ENCODE data around the gene ITPR1. TPM values are rescaled to one million over a fixed set of nuclear protein-coding genes. Genes with fewer than 3 reads are reported as not detected.

The ITPR1 gene
- polyA plus RNA-seq, 1 donor from 2014 or later: 2.1 TPM

GRCh38 chr3:4532535-4533112 is 39.5 kb downstream of the ITPR1 start:
- Histone ChIP-seq H3K9me3 (ENCODE audit: low read length) (no peaks in the 10 kb centered on the region), H4K20me1 (ENCODE audit: insufficient read depth) (no peaks in the 10 kb centered on the region), H3K27ac (ENCODE audit: low read length) (no peak overlapping the region), H3K9me2 (ENCODE audit: insufficient read depth, low read length) (no peaks in the 10 kb centered on the region), H3K9ac (ENCODE audit: low read length) (no peak overlapping the region), H3K36me3 (ENCODE audit: insufficient read depth, low read length) (no peaks in the 10 kb centered on the region), H3K4me2 (ENCODE audit: low read length) (no peak overlapping the region), H3K79me2 (replicated peaks; ENCODE audit: insufficient read depth, low read length) (no peaks in the 10 kb centered on the region), H3F3A (ENCODE audit: insufficient read depth, low read length, poor library complexity, severe bottlenecking) (no peaks in the 10 kb centered on the region), H3K27me3 (ENCODE audit: insufficient read depth, low read depth, low read length) (no peaks in the 10 kb centered on the region), H2AFZ (ENCODE audit: low read depth, low read length) (no peak overlapping the region), H3K4me3 (ENCODE audit: low read length) (no peak overlapping the region)
- TF ChIP-seq SMC3 (conservative IDR thresholded peaks at IDR 0.05; ENCODE audit: poor library complexity): no peak
- no peak for TF ChIP-seq EP300 (conservative IDR thresholded peaks at IDR 0.05; ENCODE audit: poor library complexity, severe bottlenecking)
- TF ChIP-seq POLR2AphosphoS5 (IDR thresholded peaks at IDR 0.05): no peak
- no peak for TF ChIP-seq MXI1 (conservative IDR thresholded peaks at IDR 0.05; ENCODE audit: poor library complexity, severe bottlenecking)
- no peak for TF ChIP-seq TAF1 (IDR thresholded peaks at IDR 0.05; ENCODE audit: low read depth)
- no peak for TF ChIP-seq REST (IDR thresholded peaks at IDR 0.05; ENCODE audit: borderline replicate concordance)
- TF ChIP-seq EZH2 (IDR thresholded peaks at IDR 0.05; ENCODE audit: borderline replicate concordance, insufficient read depth, low read length, poor library complexity, severe bottlenecking): no peak
- TF ChIP-seq RAD21 (conservative IDR thresholded peaks at IDR 0.05): no peak
- TF ChIP-seq CTCF (IDR thresholded peaks at IDR 0.05; ENCODE audit: poor library complexity, severe bottlenecking): no peak

- no peak overlapping the region for H3K27ac ChIP-seq (ENCODE audit: low read length)
- no peaks in the 10 kb centered on the region for H3K9me2 ChIP-seq (ENCODE audit: insufficient read depth, low read length)
- no peak overlapping the region for H3K4me3 ChIP-seq (ENCODE audit: low read length)
- no peak overlapping the region for H2AFZ ChIP-seq (ENCODE audit: low read depth, low read length)
- no peak for TF ChIP-seq EP300 (conservative IDR thresholded peaks at IDR 0.05; ENCODE audit: poor library complexity, severe bottlenecking)
- no peak for TF ChIP-seq REST (IDR thresholded peaks at IDR 0.05; ENCODE audit: borderline replicate concordance)
- no peak for TF ChIP-seq MXI1 (conservative IDR thresholded peaks at IDR 0.05; ENCODE audit: poor library complexity, severe bottlenecking)
- no peak for TF ChIP-seq TAF1 (IDR thresholded peaks at IDR 0.05; ENCODE audit: low read depth)
- TF ChIP-seq SMC3 (conservative IDR thresholded peaks at IDR 0.05; ENCODE audit: poor library complexity): no peak
- no peak for TF ChIP-seq RAD21 (conservative IDR thresholded peaks at IDR 0.05)
- no peak for TF ChIP-seq CTCF (IDR thresholded peaks at IDR 0.05; ENCODE audit: poor library complexity, severe bottlenecking)
- TF ChIP-seq POLR2AphosphoS5 (IDR thresholded peaks at IDR 0.05): no peak
- no peak for TF ChIP-seq EZH2 (IDR thresholded peaks at IDR 0.05; ENCODE audit: borderline replicate concordance, insufficient read depth, low read length, poor library complexity, severe bottlenecking)
- H3K36me3 ChIP-seq (ENCODE audit: insufficient read depth, low read length): no peaks in the 10 kb centered on the region
- H3K9me3 ChIP-seq (ENCODE audit: low read length): no peaks in the 10 kb centered on the region
- no peak overlapping the region for H3K9ac ChIP-seq (ENCODE audit: low read length)
- no peaks in the 10 kb centered on the region for H3F3A ChIP-seq (ENCODE audit: insufficient read depth, low read length, poor library complexity, severe bottlenecking)
- H3K79me2 ChIP-seq (replicated peaks; ENCODE audit: insufficient read depth, low read length): no peaks in the 10 kb centered on the region
- H3K4me2 ChIP-seq (ENCODE audit: low read length): no peak overlapping the region
- H3K27me3 ChIP-seq (ENCODE audit: insufficient read depth, low read depth, low read length): no peaks in the 10 kb centered on the region
- no peaks in the 10 kb centered on the region for H4K20me1 ChIP-seq (ENCODE audit: insufficient read depth)
Measured at GRCh38 chr3:4533489-4534443, 40.6 kb downstream of the ITPR1 start.

Measured in neural cell (in vitro differentiated cells).